HG03432 (cell line): Measurements from ENCODE around the gene PAM16.

ENCODE experiments used
- ATAC-seq: cut with Tn5 transposase; IDR thresholded peaks from one replicate; pipeline ENCODE4 v1.9.1; 2021; ENCODE audit warnings: mild to moderate bottlenecking, moderate library complexity; ENCODE audit not compliant: unreplicated experiment

The PAM16 gene

DNA sequence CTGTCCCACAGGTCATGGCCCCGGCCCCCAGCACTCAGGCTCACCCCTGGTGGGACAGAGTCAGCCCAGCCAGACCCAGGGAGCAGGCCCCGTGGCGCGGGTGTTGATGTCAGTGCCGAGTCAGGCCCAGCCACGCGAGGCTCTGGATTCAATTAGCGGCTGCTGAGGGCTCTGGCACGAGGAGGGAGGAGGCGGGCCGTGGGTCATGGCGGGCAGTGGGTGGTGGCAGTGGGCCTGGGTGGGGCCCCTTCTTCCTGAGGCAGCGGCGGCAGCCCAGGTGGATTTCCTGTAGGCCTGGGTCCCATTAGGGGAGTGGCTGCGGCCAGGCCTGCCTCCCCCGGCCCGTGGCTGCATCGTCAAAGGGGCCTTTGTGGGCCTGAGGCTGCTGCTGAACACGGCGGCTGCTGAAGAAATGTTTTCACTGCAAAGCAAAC lies 33.4 kb upstream of the PAM16 start:
- ATAC-seq, result no peak

- ATAC-seq, result no peak
These were observed 32.7 kb upstream of the PAM16 start for GRCh38 chr16:4383591-4384444.

DNA sequence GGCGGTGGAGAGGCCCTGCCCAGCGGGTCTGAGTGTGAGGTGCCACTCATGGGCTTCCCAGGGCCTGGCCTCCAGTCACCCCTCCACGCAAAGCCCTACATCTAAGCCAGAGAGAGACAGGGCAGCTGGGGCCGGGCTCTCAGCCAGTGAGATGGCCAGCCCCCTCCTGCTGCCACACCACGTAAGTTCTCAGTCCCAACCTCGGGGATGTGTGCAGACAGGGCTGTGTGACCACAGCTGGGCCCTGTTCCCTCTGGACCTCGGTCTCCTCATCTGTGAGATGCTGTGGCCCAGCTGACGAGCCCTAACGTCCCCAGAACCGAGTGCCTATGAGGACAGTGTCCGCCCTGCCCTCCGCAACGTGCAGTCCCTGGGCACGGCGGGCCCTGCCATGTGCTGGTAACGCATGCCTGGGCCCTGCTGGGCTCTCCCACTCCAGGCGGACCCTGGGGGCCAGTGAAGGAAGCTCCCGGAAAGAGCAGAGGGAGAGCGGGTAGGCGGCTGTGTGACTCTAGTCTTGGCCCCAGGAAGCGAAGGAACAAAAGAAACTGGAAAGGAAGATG lies 31.8 kb upstream of the PAM16 start:
- no peak for ATAC-seq

DNA sequence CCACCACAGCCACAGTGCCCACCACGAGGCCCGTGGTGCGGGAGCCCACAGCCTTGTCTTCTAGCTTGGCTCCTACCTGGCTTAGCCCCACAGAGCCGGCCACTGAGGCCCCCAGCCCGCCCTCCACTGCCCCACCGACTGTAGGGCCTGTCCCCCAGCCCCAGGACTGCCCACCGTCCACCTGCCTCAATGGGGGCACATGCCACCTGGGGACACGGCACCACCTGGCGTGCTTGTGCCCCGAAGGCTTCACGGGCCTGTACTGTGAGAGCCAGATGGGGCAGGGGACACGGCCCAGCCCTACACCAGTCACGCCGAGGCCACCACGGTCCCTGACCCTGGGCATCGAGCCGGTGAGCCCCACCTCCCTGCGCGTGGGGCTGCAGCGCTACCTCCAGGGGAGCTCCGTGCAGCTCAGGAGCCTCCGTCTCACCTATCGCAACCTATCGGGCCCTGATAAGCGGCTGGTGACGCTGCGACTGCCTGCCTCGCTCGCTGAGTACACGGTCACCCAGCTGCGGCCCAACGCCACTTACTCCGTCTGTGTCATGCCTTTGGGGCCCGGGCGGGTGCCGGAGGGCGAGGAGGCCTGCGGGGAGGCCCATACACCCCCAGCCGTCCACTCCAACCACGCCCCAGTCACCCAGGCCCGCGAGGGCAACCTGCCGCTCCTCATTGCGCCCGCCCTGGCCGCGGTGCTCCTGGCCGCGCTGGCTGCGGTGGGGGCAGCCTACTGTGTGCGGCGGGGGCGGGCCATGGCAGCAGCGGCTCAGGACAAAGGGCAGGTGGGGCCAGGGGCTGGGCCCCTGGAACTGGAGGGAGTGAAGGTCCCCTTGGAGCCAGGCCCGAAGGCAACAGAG lies 31.0 kb upstream of the PAM16 start:
- ATAC-seq, result no peak

DNA sequence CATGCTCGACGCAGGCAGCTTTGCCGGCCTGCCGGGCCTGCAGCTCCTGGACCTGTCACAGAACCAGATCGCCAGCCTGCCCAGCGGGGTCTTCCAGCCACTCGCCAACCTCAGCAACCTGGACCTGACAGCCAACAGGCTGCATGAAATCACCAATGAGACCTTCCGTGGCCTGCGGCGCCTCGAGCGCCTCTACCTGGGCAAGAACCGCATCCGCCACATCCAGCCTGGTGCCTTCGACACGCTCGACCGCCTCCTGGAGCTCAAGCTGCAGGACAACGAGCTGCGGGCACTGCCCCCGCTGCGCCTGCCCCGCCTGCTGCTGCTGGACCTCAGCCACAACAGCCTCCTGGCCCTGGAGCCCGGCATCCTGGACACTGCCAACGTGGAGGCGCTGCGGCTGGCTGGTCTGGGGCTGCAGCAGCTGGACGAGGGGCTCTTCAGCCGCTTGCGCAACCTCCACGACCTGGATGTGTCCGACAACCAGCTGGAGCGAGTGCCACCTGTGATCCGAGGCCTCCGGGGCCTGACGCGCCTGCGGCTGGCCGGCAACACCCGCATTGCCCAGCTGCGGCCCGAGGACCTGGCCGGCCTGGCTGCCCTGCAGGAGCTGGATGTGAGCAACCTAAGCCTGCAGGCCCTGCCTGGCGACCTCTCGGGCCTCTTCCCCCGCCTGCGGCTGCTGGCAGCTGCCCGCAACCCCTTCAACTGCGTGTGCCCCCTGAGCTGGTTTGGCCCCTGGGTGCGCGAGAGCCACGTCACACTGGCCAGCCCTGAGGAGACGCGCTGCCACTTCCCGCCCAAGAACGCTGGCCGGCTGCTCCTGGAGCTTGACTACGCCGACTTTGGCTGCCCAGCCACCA lies 30.2 kb upstream of the PAM16 start:
- no peak for ATAC-seq

DNA sequence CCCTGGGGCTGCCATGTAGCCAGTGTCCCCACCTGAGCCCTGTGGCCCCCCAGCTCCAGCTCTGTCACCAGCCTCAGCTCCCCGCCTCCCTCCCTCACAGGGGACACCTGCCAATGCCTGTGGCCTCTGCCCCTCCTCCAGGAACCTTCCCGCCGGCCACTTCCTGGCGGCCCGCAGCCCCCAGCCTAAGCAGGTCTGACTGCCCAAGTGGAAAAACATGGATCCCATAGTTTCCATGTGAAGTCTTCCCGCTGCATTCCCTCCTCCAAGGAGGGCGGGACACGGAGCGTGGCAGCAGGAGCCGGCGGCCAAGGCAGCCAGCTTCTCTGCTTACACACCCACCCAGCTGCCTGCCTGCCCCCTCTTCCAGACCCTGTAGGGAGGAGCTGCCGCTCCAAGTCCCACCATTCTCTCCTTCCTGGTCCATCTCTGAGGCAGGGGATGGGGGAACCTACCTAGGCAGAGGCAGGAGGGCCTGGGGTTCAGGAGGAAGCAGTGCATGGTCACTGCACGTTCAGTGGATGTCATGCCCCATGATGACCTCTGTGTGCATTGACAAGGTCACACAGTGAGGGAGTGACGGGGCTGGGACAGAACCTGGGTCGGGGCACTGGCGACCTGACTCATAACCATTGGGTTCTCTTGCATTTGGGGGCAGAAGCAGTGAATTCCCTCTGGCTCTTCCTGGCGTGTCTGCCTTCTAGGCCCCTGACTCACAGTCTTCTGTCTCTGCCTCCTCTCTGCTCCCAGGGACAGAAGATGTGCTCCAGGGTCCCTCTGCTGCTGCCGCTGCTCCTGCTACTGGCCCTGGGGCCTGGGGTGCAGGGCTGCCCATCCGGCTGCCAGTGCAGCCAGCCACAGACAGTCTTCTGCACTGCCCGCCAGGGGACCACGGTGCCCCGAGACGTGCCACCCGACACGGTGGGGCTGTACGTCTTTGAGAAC lies 29.3 kb upstream of the PAM16 start:
- ATAC-seq, result no peak

DNA sequence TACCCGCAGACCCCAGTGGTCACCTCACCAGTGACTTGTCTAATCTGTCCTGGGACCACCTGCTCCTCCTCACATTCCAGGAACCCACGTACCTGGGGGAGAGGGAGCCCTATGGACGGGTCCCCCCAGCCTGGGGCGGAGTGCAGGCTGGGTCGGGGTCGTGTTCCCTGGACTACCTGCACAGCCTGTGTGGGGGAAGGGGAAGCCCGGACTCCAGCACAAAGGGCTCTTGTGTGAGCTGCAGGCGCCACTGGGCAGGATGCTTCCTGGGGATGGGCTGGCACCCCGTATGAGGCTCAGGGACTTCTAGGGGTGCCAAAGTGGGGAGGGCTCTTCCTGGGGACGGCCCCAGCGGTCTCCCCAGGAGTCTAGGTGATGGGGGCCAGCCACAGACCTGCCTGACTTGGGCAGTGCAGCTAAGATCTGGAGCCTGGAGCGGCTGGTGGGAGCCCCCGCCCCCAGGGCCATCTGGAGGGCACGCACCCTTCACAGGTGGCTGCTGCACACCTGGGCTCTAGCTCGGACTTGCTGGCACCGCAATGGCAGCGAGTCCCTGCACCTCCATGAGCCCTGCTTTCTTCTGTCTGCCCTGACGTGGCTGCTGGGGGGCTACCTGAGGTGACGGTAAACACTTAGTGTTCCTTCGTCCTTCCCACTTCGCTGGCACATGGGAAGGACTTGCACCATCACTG lies 28.0 kb upstream of the PAM16 start:
- no peak for ATAC-seq

GRCh38 chr16:4378161-4378666 lies 27.1 kb upstream of the PAM16 start:
- no peak for ATAC-seq

DNA sequence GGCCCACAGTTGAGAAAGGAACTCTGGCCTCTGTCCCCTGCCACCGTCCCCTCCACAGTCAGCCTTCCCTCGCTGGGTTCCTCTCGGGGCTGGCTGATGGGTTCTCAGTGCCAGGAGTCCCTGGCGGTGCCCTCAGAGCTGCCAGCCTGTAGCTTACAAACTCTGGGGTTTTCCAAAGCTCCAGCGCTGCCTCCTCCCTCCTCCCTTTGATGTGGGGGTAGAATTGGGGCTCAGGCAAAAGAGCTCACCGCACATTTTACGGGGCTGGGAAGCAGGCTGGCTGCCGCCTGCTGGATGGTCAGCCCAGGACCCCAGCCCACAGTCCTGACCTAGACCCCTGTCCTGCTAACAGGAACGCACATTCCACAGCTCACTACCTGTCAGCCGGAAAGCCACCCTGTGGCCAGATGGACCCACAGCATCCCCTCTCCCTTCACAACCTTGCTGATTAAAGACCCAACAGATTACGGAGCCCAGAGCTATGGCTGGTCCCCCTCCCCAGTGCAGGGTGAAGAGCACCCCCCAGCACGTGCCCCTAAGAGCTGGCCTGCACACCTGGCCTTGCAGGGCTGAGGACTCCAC lies 26.5 kb upstream of the PAM16 start:
- ATAC-seq, result no peak

DNA sequence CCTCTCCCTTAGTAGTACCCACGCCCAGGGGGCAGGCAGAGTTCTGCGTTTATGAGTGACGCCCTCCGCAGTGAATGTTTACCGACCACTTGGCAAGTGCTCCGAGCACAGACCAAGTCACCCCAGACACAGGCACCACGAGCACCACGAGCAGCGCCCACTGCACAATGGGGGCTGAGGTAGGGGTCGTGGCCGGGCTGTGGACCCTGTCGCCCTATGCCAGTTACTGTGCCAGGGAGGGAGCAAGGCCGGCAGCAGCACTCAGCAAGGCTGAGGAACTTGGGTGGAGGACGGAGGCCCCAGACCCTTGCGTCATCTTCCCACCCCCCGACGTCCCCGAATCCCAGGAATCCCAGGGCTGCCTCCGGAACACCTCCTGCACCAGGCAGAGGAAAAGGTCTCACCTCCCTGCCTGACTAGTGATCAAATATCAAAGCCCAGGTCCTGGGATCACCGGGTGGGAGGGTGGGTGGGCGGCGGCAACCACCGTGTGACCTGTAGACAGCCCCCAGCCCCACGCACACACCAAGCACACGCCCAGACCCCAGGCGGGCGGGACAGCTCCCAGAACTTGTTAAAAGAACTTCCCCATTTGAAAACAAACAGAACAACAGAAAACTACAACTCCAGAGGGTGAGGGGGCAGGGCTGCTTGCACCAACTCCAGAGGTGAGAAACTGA lies 25.9 kb upstream of the PAM16 start:
- ATAC-seq, result no peak

GRCh38 chr16:4376126-4376892 lies 25.2 kb upstream of the PAM16 start:
- ATAC-seq, result no peak

DNA sequence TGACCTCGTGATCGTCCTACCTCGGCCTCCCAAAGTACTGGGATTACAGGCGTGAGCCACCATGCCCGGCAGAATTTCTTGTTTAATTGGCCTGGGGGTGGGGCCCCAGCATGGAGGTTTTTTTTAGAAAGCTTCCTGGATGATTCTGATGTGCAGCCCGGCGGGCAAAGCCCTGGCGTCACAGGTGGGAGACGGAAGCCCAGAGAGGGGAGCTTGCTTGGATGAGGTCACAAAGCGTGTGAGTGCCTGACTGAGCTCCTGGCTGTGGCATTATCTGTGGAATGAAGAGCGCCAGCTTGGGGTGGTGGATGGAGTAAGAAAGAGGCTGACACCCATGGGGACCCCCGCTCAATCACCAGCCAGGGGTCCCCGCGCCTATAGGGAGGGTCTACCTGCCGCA lies 24.6 kb upstream of the PAM16 start:
- no peak for ATAC-seq

DNA sequence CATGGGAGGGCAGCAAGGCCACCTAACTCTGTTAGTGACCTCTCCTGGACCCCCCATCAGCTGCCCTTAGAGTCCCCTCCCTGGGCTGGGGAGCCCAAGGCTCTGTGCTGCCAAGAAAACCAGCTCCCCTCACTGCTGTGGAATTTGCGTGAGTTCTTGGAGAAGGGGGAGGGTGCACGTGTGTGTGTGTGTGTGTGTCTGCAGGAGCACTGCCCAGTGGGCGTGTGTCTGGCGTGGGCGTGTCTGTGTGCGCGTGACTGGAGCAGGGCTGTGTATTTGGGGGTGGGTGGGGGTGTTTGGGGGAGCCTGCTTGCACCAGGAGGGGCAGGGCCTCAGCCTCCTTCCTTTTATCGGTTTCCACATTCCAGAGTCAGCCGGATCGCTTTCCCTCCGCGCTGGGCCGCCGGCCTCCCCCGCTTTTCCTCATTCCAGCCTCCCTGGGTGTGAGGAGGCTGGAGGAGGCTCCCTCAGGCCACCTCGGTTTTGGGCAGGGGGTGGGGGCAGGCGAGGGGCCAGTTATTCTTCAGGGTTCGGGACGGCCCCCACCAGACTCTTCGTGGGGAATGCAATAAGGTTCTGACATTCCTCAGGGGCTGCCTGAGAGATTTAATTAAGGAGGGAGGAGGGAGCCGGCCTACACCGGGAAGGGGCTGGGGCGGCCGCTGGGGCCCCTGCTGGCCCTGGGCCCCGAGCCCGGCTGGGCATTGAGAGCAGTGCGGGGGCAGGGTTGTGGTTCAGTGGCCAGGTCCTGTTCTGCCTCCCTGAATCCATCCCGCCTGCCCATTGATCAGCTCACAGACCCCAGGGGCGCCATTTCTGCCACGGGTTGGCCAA lies 23.0 kb upstream of the PAM16 start:
- ATAC-seq, result no peak

- ATAC-seq, result no peak
These were observed 22.3 kb upstream of the PAM16 start for GRCh38 chr16:4373356-4373908.

GRCh38 chr16:4372578-4373355 lies 21.6 kb upstream of the PAM16 start:
- ATAC-seq, result no peak
